GM10248 (cell line): Measurements from ENCODE around the gene CCNT2.

Experiments used
- CTCF ChIA-PET: fragments of 300-600 bp; sonication (Branson Sonifier 250); formaldehyde crosslinking; extraction: SDS; loops from one replicate; lab custom pipeline; 2021; ENCODE audit warnings: antibody characterized with exemption; lab: Yijun Ruan, JAX
- POLR2A ChIA-PET: fragments of 350-650 bp; sonication (Branson Sonifier 250); formaldehyde crosslinking; extraction: SDS; loops from one replicate; lab custom pipeline; 2020; ENCODE audit warnings: antibody characterized with exemption; lab: Yijun Ruan, JAX
- DNase-seq: peaks from one replicate; pipeline ENCODE4 v3.0.0; 2012; ENCODE audit errors: extremely low spot score
- CTCF ChIP-seq: IDR thresholded peaks from 2 replicates; pipeline ENCODE4 v1.5.1; 2012; ENCODE audit warnings: mild to moderate bottlenecking, low read depth; ENCODE audit errors: extremely low read depth, missing control alignments, control extremely low read depth

CCNT2 gene

DNA sequence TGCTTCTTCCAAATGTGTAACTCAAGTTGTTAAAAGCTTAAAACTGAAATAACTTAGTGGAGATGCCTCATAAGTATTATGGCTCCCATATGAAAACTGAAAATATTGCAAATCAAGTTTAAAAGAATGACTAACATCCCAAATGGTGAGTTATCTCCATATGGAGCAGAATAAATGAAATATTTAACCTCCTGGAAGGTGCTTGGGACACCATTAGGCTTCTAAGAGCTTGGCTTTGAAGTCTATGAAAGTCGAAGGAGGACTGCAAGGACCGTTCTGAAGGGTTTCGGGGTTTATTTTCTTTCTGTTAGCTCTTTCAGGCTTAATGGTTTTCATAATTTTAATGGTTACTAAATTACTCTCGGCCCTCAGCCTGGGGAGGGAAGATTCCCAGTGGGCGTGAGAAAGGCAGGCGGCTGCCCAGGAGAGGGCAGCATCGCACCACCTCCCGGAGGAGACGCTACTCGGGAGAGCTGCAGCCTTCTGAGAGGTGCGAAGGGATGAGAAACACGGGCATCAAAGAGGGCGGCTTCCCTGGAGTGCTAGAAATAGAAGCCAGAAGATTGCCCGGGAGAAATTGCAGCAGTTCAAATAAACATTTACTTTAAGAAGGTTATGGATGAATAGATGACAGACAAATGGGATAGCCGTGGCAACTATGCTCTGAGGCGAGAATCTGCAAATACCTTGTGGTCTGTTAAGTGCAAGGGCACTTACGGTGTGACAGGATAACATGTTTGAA lies 85.6 kb downstream of the CCNT2 start:
- ChIA-PET CTCF (interaction anchor here (0.7 to 7.9 kb wide), 61 partner anchors 9 to 1383 kb away, joined by 3 to 133 read pairs (median 4); partner anchors contain the start of genes RAB3GAP1 and ZRANB3), POLR2A (no interaction called here)
- DNase-seq: peak; percentile 82
- TF ChIP-seq CTCF: peak; percentile 94

GRCh38 chr2:135005753-135006152 lies 87.1 kb downstream of the CCNT2 start:
- no peak for TF ChIP-seq CTCF
- DNase-seq: no peak
- POLR2A ChIA-PET: no interaction called here
- CTCF ChIA-PET: interaction anchor here (1.1 to 7.9 kb wide), 10 partner anchors 11 to 1378 kb away, joined by 3 to 133 read pairs (median 8); no protein-coding TSS in a partner anchor
